PC-3 (cell line): ENCODE results near the gene LMO4.

ENCODE experiments used
- EZH2 ChIP-seq: fragments of 300-600 bp; sonication (generic); IDR thresholded peaks from one replicate; pipeline ENCODE4 v1.6.1; 2017; ENCODE audit warnings: antibody characterized with exemption, mild to moderate bottlenecking, low read length; ENCODE audit not compliant: unreplicated experiment
- TF ChIP-seq, protein P1 (sequence below): fragments of 300-600 bp; sonication (generic); conservative IDR thresholded peaks from 2 replicates; pipeline ENCODE4 v1.5.1; 2017; ENCODE audit warnings: antibody characterized with exemption, low read depth, mild to moderate bottlenecking, low read length

DNA sequence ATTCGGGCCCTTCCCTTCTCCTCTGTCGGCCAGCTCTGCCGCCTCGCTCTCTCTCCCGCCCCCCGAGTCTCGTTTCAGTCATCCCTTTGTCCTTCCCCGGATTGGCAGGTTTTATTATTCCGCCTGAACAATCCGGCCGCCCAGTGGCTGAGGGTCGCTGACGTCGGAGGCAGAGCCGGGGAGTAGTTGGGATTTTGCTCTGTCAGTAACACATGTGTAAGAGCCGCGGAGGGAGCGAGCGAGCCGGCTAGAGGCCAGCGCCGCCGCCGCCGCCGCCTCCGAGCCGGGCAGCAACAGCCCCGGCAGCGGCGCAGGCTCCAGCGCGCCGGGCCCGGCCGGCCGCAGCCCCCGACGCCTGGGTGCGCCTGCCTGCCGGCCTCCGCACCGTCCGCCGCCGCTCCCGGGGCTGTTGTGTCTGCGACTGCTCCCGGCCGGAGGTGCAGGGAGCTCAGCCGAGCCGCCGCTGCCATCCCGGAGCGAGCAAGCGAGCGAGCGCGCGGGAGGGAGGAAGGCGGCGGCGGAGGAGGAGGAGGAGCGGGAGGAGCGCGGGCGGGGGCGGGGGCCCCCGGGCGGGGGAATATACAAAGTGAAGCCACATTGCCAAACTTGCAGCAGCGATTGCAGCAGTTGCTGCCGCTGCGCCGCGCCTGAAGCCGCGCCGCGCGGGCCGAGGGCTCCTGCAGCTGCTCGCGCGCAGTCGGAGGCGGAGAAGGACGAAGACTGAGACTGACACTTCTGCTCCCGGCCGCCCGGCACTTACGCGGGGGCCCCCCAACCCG is at the start of gene LMO4:
- TF ChIP-seq, protein P1, sequence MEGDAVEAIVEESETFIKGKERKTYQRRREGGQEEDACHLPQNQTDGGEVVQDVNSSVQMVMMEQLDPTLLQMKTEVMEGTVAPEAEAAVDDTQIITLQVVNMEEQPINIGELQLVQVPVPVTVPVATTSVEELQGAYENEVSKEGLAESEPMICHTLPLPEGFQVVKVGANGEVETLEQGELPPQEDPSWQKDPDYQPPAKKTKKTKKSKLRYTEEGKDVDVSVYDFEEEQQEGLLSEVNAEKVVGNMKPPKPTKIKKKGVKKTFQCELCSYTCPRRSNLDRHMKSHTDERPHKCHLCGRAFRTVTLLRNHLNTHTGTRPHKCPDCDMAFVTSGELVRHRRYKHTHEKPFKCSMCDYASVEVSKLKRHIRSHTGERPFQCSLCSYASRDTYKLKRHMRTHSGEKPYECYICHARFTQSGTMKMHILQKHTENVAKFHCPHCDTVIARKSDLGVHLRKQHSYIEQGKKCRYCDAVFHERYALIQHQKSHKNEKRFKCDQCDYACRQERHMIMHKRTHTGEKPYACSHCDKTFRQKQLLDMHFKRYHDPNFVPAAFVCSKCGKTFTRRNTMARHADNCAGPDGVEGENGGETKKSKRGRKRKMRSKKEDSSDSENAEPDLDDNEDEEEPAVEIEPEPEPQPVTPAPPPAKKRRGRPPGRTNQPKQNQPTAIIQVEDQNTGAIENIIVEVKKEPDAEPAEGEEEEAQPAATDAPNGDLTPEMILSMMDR = no peak
- no peak for TF ChIP-seq EZH2
